GM18519 (cell line): ENCODE measurements around the gene RDH16.
"Not testable (repeated sequence)": the region's sequence is repeated elsewhere in the genome, so short reads cannot be mapped to it uniquely, and the experiment has no call there.

ENCODE experiments used
- ATAC-seq: cut with Tn5 transposase; IDR thresholded peaks from one replicate; pipeline ENCODE4 v1.9.1; 2021; ENCODE audit warnings: mild to moderate bottlenecking, moderate library complexity; ENCODE audit not compliant: unreplicated experiment, low FRiP score

RDH16 gene

GRCh38 chr12:56928262-56928661 is 29.1 kb downstream of the RDH16 start:
- ATAC-seq, result no peak

DNA sequence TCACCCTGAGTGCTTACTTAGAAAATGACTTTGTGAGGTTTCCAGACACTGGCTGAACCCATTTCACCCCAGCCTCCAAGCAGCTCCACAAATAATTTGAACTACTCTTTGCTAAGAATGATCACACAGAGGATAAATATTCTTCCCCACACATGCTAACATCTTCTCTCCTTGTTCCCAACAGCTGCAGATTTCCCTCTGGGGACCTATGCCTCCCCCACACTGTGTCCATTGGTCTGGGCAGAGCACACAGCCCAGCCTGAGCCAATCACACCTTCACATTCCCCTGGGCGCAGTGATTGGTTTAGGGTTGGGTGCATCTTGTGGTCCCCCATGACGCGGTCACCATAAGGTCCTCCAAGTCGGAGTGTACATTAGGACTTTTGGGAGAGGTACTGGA is 30.1 kb downstream of the RDH16 start:
- ATAC-seq, result no peak

- ATAC-seq, result no peak
These were observed 35.4 kb downstream of the RDH16 start for GRCh38 chr12:56922031-56922430.

- no peak for ATAC-seq
These were observed 36.1 kb downstream of the RDH16 start for GRCh38 chr12:56921346-56921745.

- ATAC-seq, result not testable (repeated sequence)
These were observed 39.3 kb downstream of the RDH16 start for GRCh38 chr12:56918139-56918538.

DNA sequence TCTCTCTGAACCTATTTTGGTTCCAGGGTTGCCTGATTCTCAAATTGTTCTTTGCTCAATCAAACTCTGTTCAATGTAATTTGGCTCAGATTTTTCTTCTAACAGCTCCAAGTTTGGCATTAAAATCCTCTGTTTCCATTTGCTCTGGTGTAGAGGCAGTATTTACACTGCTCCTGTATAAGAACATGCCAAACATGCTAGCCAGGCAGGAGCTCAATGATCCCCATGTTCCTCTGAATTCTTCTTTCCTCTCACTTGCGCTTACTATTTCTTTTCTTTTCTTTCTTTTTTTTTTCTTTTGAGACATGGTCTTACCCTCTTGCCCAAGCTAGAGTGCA is 40.4 kb downstream of the RDH16 start:
- ATAC-seq, result no peak

DNA sequence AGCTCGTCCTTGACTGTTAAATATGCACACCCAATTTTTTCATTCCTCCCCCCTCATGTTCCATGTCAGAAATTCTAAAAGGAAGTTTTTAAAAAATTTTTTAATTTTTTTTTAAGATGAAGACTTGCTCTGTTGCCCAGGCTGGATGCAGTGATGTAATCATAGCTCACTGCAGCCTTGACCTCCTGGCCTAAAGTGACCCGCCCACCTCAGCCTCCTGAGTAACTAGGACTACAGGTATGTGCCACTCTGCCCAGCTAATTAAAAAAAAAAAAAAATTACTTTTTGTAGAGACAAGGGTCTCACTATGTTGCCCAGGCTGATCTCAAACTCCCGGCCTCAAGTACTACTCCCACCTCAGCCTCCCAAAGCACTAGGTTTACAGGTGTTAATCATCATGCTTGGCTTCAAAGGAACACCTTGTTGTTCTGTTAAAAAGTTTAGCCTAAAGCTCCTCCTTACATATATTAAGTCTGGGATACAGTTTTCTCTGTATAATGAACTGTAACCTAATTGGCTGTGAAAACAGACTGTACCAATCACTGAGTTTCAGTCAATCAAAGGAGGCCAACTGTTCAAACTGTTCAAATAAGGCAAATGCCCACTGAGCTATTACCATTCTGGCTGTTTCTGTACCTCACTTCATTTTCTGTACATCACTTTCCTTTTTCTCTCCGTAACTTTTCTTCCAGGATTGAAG is 41.0 kb downstream of the RDH16 start:
- ATAC-seq, result no peak

- no peak for ATAC-seq
These were observed 42.7 kb downstream of the RDH16 start for GRCh38 chr12:56914724-56915123.

GRCh38 chr12:56914256-56914655 is 43.2 kb downstream of the RDH16 start:
- no peak for ATAC-seq

DNA sequence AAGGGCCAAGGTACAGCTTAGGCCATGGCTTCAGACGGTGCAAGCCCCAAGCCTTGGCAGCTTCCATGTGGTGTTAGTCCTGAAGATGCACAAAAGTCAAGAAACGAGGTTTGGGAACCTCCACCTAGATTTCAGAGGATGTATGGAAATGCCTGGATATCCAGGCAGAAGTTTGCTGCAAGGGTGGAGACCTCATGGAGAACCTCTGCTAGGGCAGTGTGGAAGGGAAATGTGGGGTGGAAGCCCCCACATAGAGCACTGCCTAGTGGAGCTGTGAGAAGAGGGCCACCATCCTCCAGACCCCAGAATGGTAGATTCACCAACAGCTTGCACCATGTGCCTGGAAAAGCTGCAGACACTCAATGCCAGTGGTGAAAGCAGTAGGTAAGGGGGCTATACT is 48.0 kb downstream of the RDH16 start:
- ATAC-seq, result not testable (repeated sequence)

DNA sequence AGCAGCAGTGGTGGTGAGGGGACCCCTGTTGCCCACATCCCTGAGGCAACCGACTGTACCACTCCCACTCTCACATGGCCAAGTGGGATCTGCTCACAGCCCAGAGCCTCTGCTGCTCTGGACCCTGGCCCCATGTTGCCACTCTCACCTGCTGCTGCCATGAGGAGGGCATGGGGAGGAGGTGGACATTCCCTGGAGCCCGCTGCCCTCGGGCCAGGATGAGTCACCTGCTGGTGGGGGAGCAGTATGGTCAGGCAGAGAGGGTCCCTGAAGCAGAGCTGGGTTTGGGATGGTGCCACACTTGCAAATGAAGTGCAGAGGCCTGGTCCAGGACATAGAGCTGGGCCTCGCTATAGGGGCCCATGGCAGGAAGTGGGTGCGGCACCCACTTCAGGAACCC is 49.3 kb downstream of the RDH16 start:
- ATAC-seq, result no peak

DNA sequence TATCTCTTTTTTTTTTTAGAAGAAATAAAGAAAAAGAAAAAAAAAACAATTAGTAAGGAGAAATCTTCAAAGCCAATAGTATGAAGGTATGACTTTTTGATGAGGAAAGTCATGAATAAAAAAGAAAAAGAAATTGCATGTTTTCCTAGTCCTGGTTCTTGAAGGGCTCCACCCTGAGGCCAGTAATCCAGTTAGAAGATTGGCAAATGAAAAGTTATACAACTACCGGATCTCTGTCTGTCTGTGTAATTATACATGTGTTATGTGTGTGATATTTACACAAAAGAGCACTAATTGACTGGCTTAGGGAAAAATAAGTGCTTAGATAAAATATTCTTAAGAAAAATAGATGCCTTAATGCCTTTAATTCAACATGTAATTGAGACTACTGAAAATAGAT is 51.6 kb downstream of the RDH16 start:
- no peak for ATAC-seq

DNA sequence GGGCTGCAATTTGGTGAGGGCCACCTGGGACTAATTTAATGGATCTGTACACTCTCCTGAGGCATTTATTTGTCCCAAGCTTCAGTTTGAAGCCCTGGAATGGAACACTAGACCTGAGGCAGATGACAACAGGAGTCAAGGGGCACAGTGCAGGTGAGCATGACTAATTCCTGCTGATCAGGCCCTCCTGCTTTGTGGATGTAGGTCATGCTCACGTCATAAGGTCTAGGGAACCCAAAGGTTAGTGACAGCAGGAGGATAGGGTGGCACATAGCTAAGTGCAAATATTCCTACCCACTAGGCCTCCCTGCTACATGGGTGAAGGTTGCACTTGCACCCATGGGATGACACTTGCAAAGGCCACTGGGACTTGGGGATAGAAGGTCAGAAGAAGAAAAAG is 54.0 kb downstream of the RDH16 start:
- ATAC-seq, result no peak
